ENCODE measurements around the gene C6orf89. TPM values are rescaled to one million over a fixed set of nuclear protein-coding genes. Genes with fewer than 3 reads are reported as not detected.

C6orf89 gene
- total and polyA plus RNA-seq, 9 donors, result 23.1 to 102 (median 62.2) TPM

DNA sequence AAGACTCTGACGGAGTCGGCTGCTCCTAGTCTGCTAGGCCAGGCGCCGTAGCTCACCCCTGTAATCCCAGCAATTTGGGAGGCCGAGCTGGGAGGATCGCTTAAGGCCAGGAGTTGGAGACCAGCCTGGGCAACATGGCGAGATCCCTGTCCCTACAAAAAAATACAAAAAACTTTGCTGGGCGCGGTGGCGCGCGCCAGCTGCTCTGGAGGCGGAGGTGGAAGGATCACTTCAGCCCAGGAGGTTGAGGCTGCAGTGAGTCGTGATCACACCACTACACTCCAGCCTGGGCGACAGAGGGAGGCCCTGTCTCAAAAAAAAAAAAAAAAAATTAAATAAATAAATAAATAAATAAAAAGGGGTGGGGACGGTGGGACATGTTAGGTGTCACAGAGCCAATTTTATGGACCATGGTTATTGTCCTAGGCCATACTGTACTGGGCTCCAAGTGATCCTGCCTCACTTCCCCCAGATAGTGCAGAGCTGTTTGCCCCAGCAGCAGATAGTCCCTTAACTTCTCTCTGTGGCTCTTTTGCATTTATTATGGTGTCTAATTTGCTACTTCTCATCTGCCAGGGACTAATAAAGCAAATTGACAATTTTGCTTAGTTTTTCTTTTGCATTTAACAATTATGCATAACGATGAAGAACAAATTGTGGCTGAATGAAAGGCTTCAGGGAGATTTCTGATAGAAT, 74.0 kb downstream of the C6orf89 start:
- Histone ChIP-seq H3K27me3 (no peaks in the 10 kb centered on the region), H3K36me3 (no peaks in the 10 kb centered on the region), H3K27ac (no peak overlapping the region), H3K4me1 (ENCODE audit: insufficient read depth) (no peaks in the 10 kb centered on the region), H3K4me3 (no peak overlapping the region), H3K9me3 (no peaks in the 10 kb centered on the region)
- WGBS, 3 donors, result 87 to 90% (median 89%) methylated on average over 17 of the region's 17 CpGs
- no peak for TF ChIP-seq POLR2A (IDR thresholded peaks at IDR 0.05)
- TF ChIP-seq EP300 (IDR thresholded peaks at IDR 0.05), result no peak
- TF ChIP-seq, protein P1, sequence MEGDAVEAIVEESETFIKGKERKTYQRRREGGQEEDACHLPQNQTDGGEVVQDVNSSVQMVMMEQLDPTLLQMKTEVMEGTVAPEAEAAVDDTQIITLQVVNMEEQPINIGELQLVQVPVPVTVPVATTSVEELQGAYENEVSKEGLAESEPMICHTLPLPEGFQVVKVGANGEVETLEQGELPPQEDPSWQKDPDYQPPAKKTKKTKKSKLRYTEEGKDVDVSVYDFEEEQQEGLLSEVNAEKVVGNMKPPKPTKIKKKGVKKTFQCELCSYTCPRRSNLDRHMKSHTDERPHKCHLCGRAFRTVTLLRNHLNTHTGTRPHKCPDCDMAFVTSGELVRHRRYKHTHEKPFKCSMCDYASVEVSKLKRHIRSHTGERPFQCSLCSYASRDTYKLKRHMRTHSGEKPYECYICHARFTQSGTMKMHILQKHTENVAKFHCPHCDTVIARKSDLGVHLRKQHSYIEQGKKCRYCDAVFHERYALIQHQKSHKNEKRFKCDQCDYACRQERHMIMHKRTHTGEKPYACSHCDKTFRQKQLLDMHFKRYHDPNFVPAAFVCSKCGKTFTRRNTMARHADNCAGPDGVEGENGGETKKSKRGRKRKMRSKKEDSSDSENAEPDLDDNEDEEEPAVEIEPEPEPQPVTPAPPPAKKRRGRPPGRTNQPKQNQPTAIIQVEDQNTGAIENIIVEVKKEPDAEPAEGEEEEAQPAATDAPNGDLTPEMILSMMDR (IDR thresholded peaks at IDR 0.05), result no peak
- intact Hi-C loops (cut with DNase I), result no loop called here
- DNase-seq, result peak in 1 of 5 donors; percentile 30

DNA sequence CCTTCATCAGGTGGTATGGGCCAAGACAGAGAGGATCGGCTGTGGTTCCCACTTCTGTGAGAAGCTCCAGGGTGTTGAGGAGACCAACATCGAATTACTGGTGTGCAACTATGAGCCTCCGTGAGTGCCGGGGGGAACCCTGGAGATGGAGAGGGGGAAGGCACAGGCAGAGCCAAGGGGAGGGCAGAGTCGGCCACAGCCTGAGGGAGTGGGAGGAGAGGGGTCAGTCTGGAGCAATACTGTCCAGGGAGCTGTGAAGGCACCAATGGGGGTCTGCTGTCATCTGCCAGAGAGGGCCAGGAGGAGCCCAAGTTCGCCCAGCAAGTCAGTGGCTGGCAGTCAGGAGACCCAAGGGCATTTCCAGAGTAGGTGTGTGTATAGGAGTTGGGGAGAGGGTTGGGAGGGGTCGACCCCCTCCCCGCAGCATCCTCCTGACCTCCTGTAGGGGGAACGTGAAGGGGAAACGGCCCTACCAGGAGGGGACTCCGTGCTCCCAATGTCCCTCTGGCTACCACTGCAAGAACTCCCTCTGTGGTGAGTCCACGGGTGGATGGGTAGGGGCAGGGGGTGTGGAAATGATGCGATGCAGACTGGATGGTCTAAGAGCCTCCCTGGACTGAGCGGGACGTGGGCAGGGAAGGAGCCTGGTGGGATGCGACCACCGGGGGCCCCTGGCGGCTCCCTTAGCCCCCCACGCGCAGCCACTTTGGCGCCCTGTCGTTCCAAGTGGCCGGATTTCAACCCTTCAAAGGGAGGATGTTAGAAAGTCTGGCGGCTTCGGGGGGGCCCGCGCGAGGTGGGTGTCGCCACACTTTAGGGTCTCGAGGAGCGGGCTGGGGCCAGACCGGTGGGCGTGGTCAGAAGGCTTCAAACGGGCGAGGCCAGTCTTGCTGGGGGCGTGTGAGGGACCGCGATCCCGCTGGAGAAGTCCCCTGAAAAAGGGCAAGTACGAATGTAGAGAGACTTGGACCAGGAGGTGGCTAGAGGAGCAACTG, 76.0 kb downstream of the C6orf89 start:
- intact Hi-C loops (cut with DNase I), result no loop called here
- TF ChIP-seq EP300 (IDR thresholded peaks at IDR 0.05) (no peak), POLR2A (IDR thresholded peaks at IDR 0.05) (no peak)
- TF ChIP-seq, protein P1 (IDR thresholded peaks at IDR 0.05), result no peak

DNA sequence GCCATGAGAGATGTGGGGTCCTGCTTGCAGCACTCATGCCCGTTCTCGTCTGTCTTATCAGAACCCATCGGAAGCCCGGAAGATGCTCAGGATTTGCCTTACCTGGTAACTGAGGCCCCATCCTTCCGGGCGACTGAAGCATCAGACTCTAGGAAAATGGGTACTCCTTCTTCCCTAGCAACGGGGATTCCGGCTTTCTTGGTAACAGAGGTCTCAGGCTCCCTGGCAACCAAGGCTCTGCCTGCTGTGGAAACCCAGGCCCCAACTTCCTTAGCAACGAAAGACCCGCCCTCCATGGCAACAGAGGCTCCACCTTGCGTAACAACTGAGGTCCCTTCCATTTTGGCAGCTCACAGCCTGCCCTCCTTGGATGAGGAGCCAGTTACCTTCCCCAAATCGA, 77.1 kb downstream of the C6orf89 start:
- no peak for TF ChIP-seq POLR2A (IDR thresholded peaks at IDR 0.05)
- TF ChIP-seq, protein P1 (IDR thresholded peaks at IDR 0.05), result no peak
- no peak for TF ChIP-seq EP300 (IDR thresholded peaks at IDR 0.05)
- Histone ChIP-seq H3K27ac (no peak overlapping the region), H3K36me3 (no peaks in the 10 kb centered on the region), H3K27me3 (no peaks in the 10 kb centered on the region), H3K4me1 (ENCODE audit: insufficient read depth) (no peaks in the 10 kb centered on the region), H3K4me3 (no peak overlapping the region), H3K9me3 (no peaks in the 10 kb centered on the region)
- intact Hi-C loops (cut with DNase I), result no loop called here
- 80 to 84% (median 82%) methylated on average over 12 of the region's 12 CpGs for WGBS, 3 donors
- DNase-seq, result peak in 2 of 5 donors; percentile 47 to 58

More for the DNA sequence above, 76.0 kb downstream of the C6orf89 start:
- 63 to 70% (median 65%) methylated on average over 40 of the region's 40 CpGs for WGBS, 3 donors
- DNase-seq, result no peak
- no peak overlapping the region for H3K27ac ChIP-seq
- no peaks in the 10 kb centered on the region for H3K4me1 ChIP-seq (ENCODE audit: insufficient read depth)
- no peaks in the 10 kb centered on the region for H3K9me3 ChIP-seq
- H3K36me3 ChIP-seq, result no peaks in the 10 kb centered on the region
- H3K4me3 ChIP-seq, result no peak overlapping the region
- no peaks in the 10 kb centered on the region for H3K27me3 ChIP-seq

DNA sequence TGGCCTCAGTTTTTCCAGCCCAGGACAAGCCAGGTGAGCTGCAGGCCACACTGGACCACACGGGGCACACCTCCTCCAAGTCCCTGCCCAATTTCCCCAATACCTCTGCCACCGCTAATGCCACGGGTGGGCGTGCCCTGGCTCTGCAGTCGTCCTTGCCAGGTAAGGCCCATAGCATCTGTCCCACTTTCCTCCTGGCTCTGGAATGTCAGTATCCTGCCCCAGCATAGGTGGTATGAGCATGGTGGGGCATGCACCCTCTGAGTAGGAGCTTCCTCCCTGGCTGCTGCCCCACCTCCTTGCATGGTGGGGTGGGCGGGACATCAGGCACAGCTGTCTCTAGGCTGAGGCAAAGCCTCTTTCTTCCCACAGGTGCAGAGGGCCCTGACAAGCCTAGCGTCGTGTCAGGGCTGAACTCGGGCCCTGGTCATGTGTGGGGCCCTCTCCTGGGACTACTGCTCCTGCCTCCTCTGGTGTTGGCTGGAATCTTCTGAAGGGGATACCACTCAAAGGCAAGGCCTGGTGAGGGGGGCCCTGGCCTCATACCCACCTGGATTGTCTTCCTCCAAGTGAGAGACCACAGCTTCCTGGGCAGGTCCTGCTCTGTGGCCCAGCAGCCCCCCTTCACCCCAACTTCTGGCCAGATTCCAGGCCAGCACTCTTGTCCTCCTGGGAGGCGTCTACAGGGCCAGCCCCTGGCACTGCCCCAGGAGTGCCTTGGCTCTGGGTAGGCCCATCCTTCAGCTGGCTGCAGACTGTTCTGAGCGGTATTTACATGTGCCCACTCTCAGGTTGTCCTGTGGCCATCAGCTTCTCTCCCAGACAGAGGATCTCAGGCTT, 77.9 kb downstream of the C6orf89 start:
- Histone ChIP-seq H3K27ac (no peak overlapping the region), H3K36me3 (no peaks in the 10 kb centered on the region), H3K9me3 (no peaks in the 10 kb centered on the region), H3K27me3 (no peaks in the 10 kb centered on the region), H3K4me1 (ENCODE audit: insufficient read depth) (no peaks in the 10 kb centered on the region), H3K4me3 (no peak overlapping the region)
- TF ChIP-seq EP300 (IDR thresholded peaks at IDR 0.05) (no peak), POLR2A (IDR thresholded peaks at IDR 0.05) (no peak)
- TF ChIP-seq, protein P1 (IDR thresholded peaks at IDR 0.05), result no peak
- intact Hi-C loops (cut with DNase I), result no loop called here
- WGBS, 3 donors, result 79 to 83% (median 83%) methylated on average over 11 of the region's 11 CpGs
- DNase-seq, result peak in 1 of 5 donors; percentile 31
